ENCODE results near the gene TMEM169. TPM values are rescaled to one million over a fixed set of nuclear protein-coding genes. Genes with fewer than 3 reads are reported as not detected.

Gene TMEM169
- total RNA-seq, 1 donor from 2014 or later: 20.1 TPM

GRCh38 chr2:216064665-216065064 lies 17.1 kb upstream of the TMEM169 start:
- Histone ChIP-seq H3K9me3 (ENCODE audit: insufficient read depth, low read depth, low read length) (no peaks in the 10 kb centered on the region), H3K27me3 (ENCODE audit: insufficient read depth, low read length) (no peaks in the 10 kb centered on the region), H4K20me1 (ENCODE audit: insufficient read depth, low read length) (no peaks in the 10 kb centered on the region), H3K36me3 (ENCODE audit: insufficient read depth, low read length) (no peaks in the 10 kb centered on the region), H3K4me2 (ENCODE audit: low read length) (peak overlapping the region; percentile 10), H3K4me1 (ENCODE audit: insufficient read depth, low read length) (peaks cover 19% of the 10 kb centered on the region), H3K9ac (ENCODE audit: low read length) (no peak overlapping the region), H3K79me2 (ENCODE audit: insufficient read depth, low read length) (no peaks in the 10 kb centered on the region), H2AFZ (ENCODE audit: low read depth, low read length) (no peak overlapping the region), H3K27ac (ENCODE audit: low read depth, low read length) (no peak overlapping the region), H3K4me3 (ENCODE audit: insufficient read depth, low read depth, low read length) (no peak overlapping the region)
- Mint-ChIP-seq H3K9me3 (ENCODE audit: unreplicated experiment) (no peaks in the 10 kb centered on the region), H3K27ac (ENCODE audit: unreplicated experiment) (no peak overlapping the region), H3K36me3 (ENCODE audit: low read depth, unreplicated experiment) (peaks cover 2% of the 10 kb centered on the region), H3K4me3 (ENCODE audit: unreplicated experiment) (no peak overlapping the region), H3K27me3 (ENCODE audit: low read depth, unreplicated experiment) (no peaks in the 10 kb centered on the region), H3K4me1 (ENCODE audit: low read depth, unreplicated experiment) (peaks cover 16% of the 10 kb centered on the region)
- FAIRE-seq (no peak), DNase-seq (ENCODE audit: low read depth) (no peak)
- TF ChIP-seq EZH2 (IDR thresholded peaks at IDR 0.05; ENCODE audit: insufficient read depth, low read length) (no peak), CTCF (IDR thresholded peaks at IDR 0.05; ENCODE audit: insufficient read depth, low read depth, low read length) (no peak)

GRCh38 chr2:216066230-216066629 lies 15.5 kb upstream of the TMEM169 start:
- Mint-ChIP-seq H3K27me3 (ENCODE audit: low read depth, unreplicated experiment) (no peaks in the 10 kb centered on the region), H3K36me3 (ENCODE audit: low read depth, unreplicated experiment) (peaks cover 2% of the 10 kb centered on the region), H3K9me3 (ENCODE audit: unreplicated experiment) (no peaks in the 10 kb centered on the region), H3K27ac (ENCODE audit: unreplicated experiment) (peak overlapping the region; percentile 63), H3K4me3 (ENCODE audit: unreplicated experiment) (peak overlapping the region; percentile 17), H3K4me1 (ENCODE audit: low read depth, unreplicated experiment) (peaks cover 16% of the 10 kb centered on the region)
- H4K20me1 ChIP-seq (ENCODE audit: insufficient read depth, low read length): no peaks in the 10 kb centered on the region
- no peak overlapping the region for H2AFZ ChIP-seq (ENCODE audit: low read depth, low read length)
- TF ChIP-seq CTCF (IDR thresholded peaks at IDR 0.05; ENCODE audit: insufficient read depth, low read depth, low read length): no peak
- TF ChIP-seq EZH2 (IDR thresholded peaks at IDR 0.05; ENCODE audit: insufficient read depth, low read length): no peak
- H3K4me1 ChIP-seq (ENCODE audit: insufficient read depth, low read length): peaks cover 19% of the 10 kb centered on the region
- H3K4me3 ChIP-seq (ENCODE audit: insufficient read depth, low read depth, low read length): no peak overlapping the region
- no peaks in the 10 kb centered on the region for H3K36me3 ChIP-seq (ENCODE audit: insufficient read depth, low read length)
- DNase-seq (ENCODE audit: low read depth): peak; percentile 87
- H3K4me2 ChIP-seq (ENCODE audit: low read length): peak overlapping the region; percentile 47
- H3K27ac ChIP-seq (ENCODE audit: low read depth, low read length): peak overlapping the region; percentile 24
- H3K9me3 ChIP-seq (ENCODE audit: insufficient read depth, low read depth, low read length): no peaks in the 10 kb centered on the region
- H3K79me2 ChIP-seq (ENCODE audit: insufficient read depth, low read length): no peaks in the 10 kb centered on the region
- no peak for FAIRE-seq
- no peak overlapping the region for H3K9ac ChIP-seq (ENCODE audit: low read length)
- no peaks in the 10 kb centered on the region for H3K27me3 ChIP-seq (ENCODE audit: insufficient read depth, low read length)

- no peak overlapping the region for H3K4me2 ChIP-seq (ENCODE audit: low read length)
- Mint-ChIP-seq H3K36me3 (ENCODE audit: low read depth, unreplicated experiment) (peaks cover 2% of the 10 kb centered on the region), H3K27me3 (ENCODE audit: low read depth, unreplicated experiment) (no peaks in the 10 kb centered on the region), H3K9me3 (ENCODE audit: unreplicated experiment) (no peaks in the 10 kb centered on the region), H3K4me3 (ENCODE audit: unreplicated experiment) (no peak overlapping the region), H3K4me1 (ENCODE audit: low read depth, unreplicated experiment) (peaks cover 14% of the 10 kb centered on the region), H3K27ac (ENCODE audit: unreplicated experiment) (no peak overlapping the region)
- H4K20me1 ChIP-seq (ENCODE audit: insufficient read depth, low read length): no peaks in the 10 kb centered on the region
- no peak overlapping the region for H3K4me3 ChIP-seq (ENCODE audit: insufficient read depth, low read depth, low read length)
- H3K79me2 ChIP-seq (ENCODE audit: insufficient read depth, low read length): no peaks in the 10 kb centered on the region
- no peak overlapping the region for H3K27ac ChIP-seq (ENCODE audit: low read depth, low read length)
- H3K36me3 ChIP-seq (ENCODE audit: insufficient read depth, low read length): no peaks in the 10 kb centered on the region
- H2AFZ ChIP-seq (ENCODE audit: low read depth, low read length): no peak overlapping the region
- no peaks in the 10 kb centered on the region for H3K27me3 ChIP-seq (ENCODE audit: insufficient read depth, low read length)
- no peak overlapping the region for H3K9ac ChIP-seq (ENCODE audit: low read length)
- DNase-seq (ENCODE audit: low read depth): no peak
- H3K9me3 ChIP-seq (ENCODE audit: insufficient read depth, low read depth, low read length): no peaks in the 10 kb centered on the region
- H3K4me1 ChIP-seq (ENCODE audit: insufficient read depth, low read length): peaks cover 17% of the 10 kb centered on the region
- no peak for TF ChIP-seq CTCF (IDR thresholded peaks at IDR 0.05; ENCODE audit: insufficient read depth, low read depth, low read length)
- TF ChIP-seq EZH2 (IDR thresholded peaks at IDR 0.05; ENCODE audit: insufficient read depth, low read length): no peak
- no peak for FAIRE-seq
Measured at GRCh38 chr2:216069028-216069427, 12.7 kb upstream of the TMEM169 start.
